GM18868 (cell line): ENCODE results near the gene TRIB2.

Source experiments
- ATAC-seq: cut with Tn5 transposase; IDR thresholded peaks from one replicate; pipeline ENCODE4 v1.9.1; 2021; ENCODE audit warnings: mild to moderate bottlenecking, moderate library complexity; ENCODE audit not compliant: unreplicated experiment

TRIB2 gene

GRCh38 chr2:12737738-12738485, 21.2 kb downstream of the TRIB2 start:
- ATAC-seq, result no peak

GRCh38 chr2:12739721-12740254, 23.1 kb downstream of the TRIB2 start:
- ATAC-seq, result no peak

- ATAC-seq, result no peak
Measured at GRCh38 chr2:12741380-12741779, 24.6 kb downstream of the TRIB2 start.

GRCh38 chr2:12742891-12743290, 26.2 kb downstream of the TRIB2 start:
- no peak for ATAC-seq

GRCh38 chr2:12750166-12750905, 33.6 kb downstream of the TRIB2 start:
- ATAC-seq, result no peak

- no peak for ATAC-seq
Measured at GRCh38 chr2:12754643-12755042, 37.9 kb downstream of the TRIB2 start.

- ATAC-seq, result no peak
Measured at GRCh38 chr2:12755384-12755783, 38.6 kb downstream of the TRIB2 start.

- no peak for ATAC-seq
Measured at GRCh38 chr2:12759248-12759647, 42.5 kb downstream of the TRIB2 start.

- ATAC-seq, result no peak
Measured at GRCh38 chr2:12761104-12761503, 44.4 kb downstream of the TRIB2 start.

- ATAC-seq, result no peak
Measured at GRCh38 chr2:12762337-12762736, 45.6 kb downstream of the TRIB2 start.

- ATAC-seq, result no peak
Measured at GRCh38 chr2:12762976-12763375, 46.2 kb downstream of the TRIB2 start.

- no peak for ATAC-seq
Measured at GRCh38 chr2:12763486-12763885, 46.8 kb downstream of the TRIB2 start.

- ATAC-seq, result peak; percentile 41
Measured at GRCh38 chr2:12764075-12764730, 47.5 kb downstream of the TRIB2 start.

GRCh38 chr2:12764849-12765605, 48.3 kb downstream of the TRIB2 start:
- no peak for ATAC-seq

- ATAC-seq, result no peak
Measured at GRCh38 chr2:12766421-12766879, 49.7 kb downstream of the TRIB2 start.

- ATAC-seq, result no peak
Measured at GRCh38 chr2:12767541-12767940, 50.8 kb downstream of the TRIB2 start.

- no peak for ATAC-seq
Measured at GRCh38 chr2:12767996-12768624, 51.4 kb downstream of the TRIB2 start.

GRCh38 chr2:12769492-12770105, 52.9 kb downstream of the TRIB2 start:
- no peak for ATAC-seq

GRCh38 chr2:12770300-12770968, 53.7 kb downstream of the TRIB2 start:
- ATAC-seq, result no peak
